ENCODE results near the gene MYADML2.
"Not testable (repeated sequence)": the region's sequence is repeated elsewhere in the genome, so short reads cannot be mapped to it uniquely, and the experiment has no call there.

Gene MYADML2

GRCh38 chr17:81955756-81956544, 8.9 kb upstream of the MYADML2 start:
- no peak overlapping the region for H3K27ac ChIP-seq (ENCODE audit: low read length)
- H3K27me3 ChIP-seq (ENCODE audit: control insufficient read depth in 1 of 2, insufficient read depth in 2 of 2, low read length in 2 of 2) = peaks cover 24 to 42% of the 10 kb centered on the region in 2 donors
- peaks cover 14% of the 10 kb centered on the region for H3K4me1 ChIP-seq (ENCODE audit: control insufficient read depth, insufficient read depth, low read length)
- no peaks in the 10 kb centered on the region for H3K36me3 ChIP-seq (ENCODE audit: control insufficient read depth in 2 of 2, insufficient read depth in 2 of 2, low read length in 2 of 2)
- H3K9me3 ChIP-seq (ENCODE audit: control insufficient read depth in 2 of 2, low read length in 2 of 2) = no peaks in the 10 kb centered on the region
- no peak overlapping the region for H3K9ac ChIP-seq (ENCODE audit: low read length in 2 of 2)
- H3K4me3 ChIP-seq (ENCODE audit: low read length in 2 of 2) = no peak overlapping the region

GRCh38 chr17:81955058-81955681, 8.1 kb upstream of the MYADML2 start:
- no peak overlapping the region for H3K4me3 ChIP-seq (ENCODE audit: low read length in 2 of 2)
- H3K9me3 ChIP-seq (ENCODE audit: control insufficient read depth in 2 of 2, low read length in 2 of 2) = no peaks in the 10 kb centered on the region
- H3K36me3 ChIP-seq (ENCODE audit: control insufficient read depth in 2 of 2, insufficient read depth in 2 of 2, low read length in 2 of 2) = no peaks in the 10 kb centered on the region
- no peak overlapping the region for H3K27ac ChIP-seq (ENCODE audit: low read length)
- H3K9ac ChIP-seq (ENCODE audit: low read length in 2 of 2) = no peak overlapping the region
- H3K27me3 ChIP-seq (ENCODE audit: control insufficient read depth in 1 of 2, insufficient read depth in 2 of 2, low read length in 2 of 2) = peaks cover 24 to 36% of the 10 kb centered on the region in 2 donors
- H3K4me1 ChIP-seq (ENCODE audit: control insufficient read depth, insufficient read depth, low read length) = peaks cover 9% of the 10 kb centered on the region

GRCh38 chr17:81954131-81955057, 7.4 kb upstream of the MYADML2 start:
- H3K9me3 ChIP-seq (ENCODE audit: control insufficient read depth in 2 of 2, low read length in 2 of 2) = no peaks in the 10 kb centered on the region
- H3K27ac ChIP-seq (ENCODE audit: low read length) = no peak overlapping the region
- no peaks in the 10 kb centered on the region for H3K36me3 ChIP-seq (ENCODE audit: control insufficient read depth in 2 of 2, insufficient read depth in 2 of 2, low read length in 2 of 2)
- H3K4me1 ChIP-seq (ENCODE audit: control insufficient read depth, insufficient read depth, low read length) = peaks cover 3% of the 10 kb centered on the region
- H3K9ac ChIP-seq (ENCODE audit: low read length in 2 of 2) = no peak overlapping the region
- peaks cover 24 to 29% of the 10 kb centered on the region in 2 donors for H3K27me3 ChIP-seq (ENCODE audit: control insufficient read depth in 1 of 2, insufficient read depth in 2 of 2, low read length in 2 of 2)
- no peak overlapping the region for H3K4me3 ChIP-seq (ENCODE audit: low read length in 2 of 2)

GRCh38 chr17:81953443-81953842, 6.4 kb upstream of the MYADML2 start:
- H3K9ac ChIP-seq (ENCODE audit: low read length in 2 of 2); H3K4me3 ChIP-seq (ENCODE audit: low read length in 2 of 2); H3K4me1 ChIP-seq (ENCODE audit: control insufficient read depth, insufficient read depth, low read length); H3K9me3 ChIP-seq (ENCODE audit: control insufficient read depth in 2 of 2, low read length in 2 of 2); H3K36me3 ChIP-seq (ENCODE audit: control insufficient read depth in 2 of 2, insufficient read depth in 2 of 2, low read length in 2 of 2); H3K27ac ChIP-seq (ENCODE audit: low read length): not testable (repeated sequence)
- H3K27me3 ChIP-seq (ENCODE audit: control insufficient read depth in 1 of 2, insufficient read depth in 2 of 2, low read length in 2 of 2) = peaks cover 16 to 19% of the 10 kb centered on the region in 2 donors

- H3K9me3 ChIP-seq (ENCODE audit: control insufficient read depth in 2 of 2, low read length in 2 of 2) = no peaks in the 10 kb centered on the region
- H3K36me3 ChIP-seq (ENCODE audit: control insufficient read depth in 2 of 2, insufficient read depth in 2 of 2, low read length in 2 of 2) = no peaks in the 10 kb centered on the region
- no peaks in the 10 kb centered on the region for H3K4me1 ChIP-seq (ENCODE audit: control insufficient read depth, insufficient read depth, low read length)
- no peak overlapping the region for H3K27ac ChIP-seq (ENCODE audit: low read length)
- no peak overlapping the region for H3K9ac ChIP-seq (ENCODE audit: low read length in 2 of 2)
- H3K4me3 ChIP-seq (ENCODE audit: low read length in 2 of 2) = no peak overlapping the region
- peaks cover 12 to 13% of the 10 kb centered on the region in 2 donors for H3K27me3 ChIP-seq (ENCODE audit: control insufficient read depth in 1 of 2, insufficient read depth in 2 of 2, low read length in 2 of 2)
These were observed 5.8 kb upstream of the MYADML2 start for GRCh38 chr17:81952792-81953228.

- H3K36me3 ChIP-seq (ENCODE audit: control insufficient read depth in 2 of 2, insufficient read depth in 2 of 2, low read length in 2 of 2) = no peaks in the 10 kb centered on the region
- H3K9ac ChIP-seq (ENCODE audit: low read length in 2 of 2) = no peak overlapping the region
- H3K27ac ChIP-seq (ENCODE audit: low read length) = no peak overlapping the region
- no peaks in the 10 kb centered on the region for H3K9me3 ChIP-seq (ENCODE audit: control insufficient read depth in 2 of 2, low read length in 2 of 2)
- H3K27me3 ChIP-seq (ENCODE audit: control insufficient read depth in 1 of 2, insufficient read depth in 2 of 2, low read length in 2 of 2) = peaks cover 7 to 8% of the 10 kb centered on the region in 2 donors
- no peaks in the 10 kb centered on the region for H3K4me1 ChIP-seq (ENCODE audit: control insufficient read depth, insufficient read depth, low read length)
- no peak overlapping the region for H3K4me3 ChIP-seq (ENCODE audit: low read length in 2 of 2)
These were observed 5.0 kb upstream of the MYADML2 start for GRCh38 chr17:81951785-81952684.

GRCh38 chr17:81950501-81950900, 3.5 kb upstream of the MYADML2 start:
- H3K27me3 ChIP-seq (ENCODE audit: control insufficient read depth in 1 of 2, insufficient read depth in 2 of 2, low read length in 2 of 2) = peaks cover 0 to 3% of the 10 kb centered on the region in 2 donors
- no peaks in the 10 kb centered on the region for H3K9me3 ChIP-seq (ENCODE audit: control insufficient read depth in 2 of 2, low read length in 2 of 2)
- H3K4me3 ChIP-seq (ENCODE audit: low read length in 2 of 2) = no peak overlapping the region
- no peaks in the 10 kb centered on the region for H3K4me1 ChIP-seq (ENCODE audit: control insufficient read depth, insufficient read depth, low read length)
- H3K9ac ChIP-seq (ENCODE audit: low read length in 2 of 2) = no peak overlapping the region
- no peaks in the 10 kb centered on the region for H3K36me3 ChIP-seq (ENCODE audit: control insufficient read depth in 2 of 2, insufficient read depth in 2 of 2, low read length in 2 of 2)
- no peak overlapping the region for H3K27ac ChIP-seq (ENCODE audit: low read length)

GRCh38 chr17:81948635-81949378, 1.8 kb upstream of the MYADML2 start:
- peaks cover 0 to 6% of the 10 kb centered on the region in 2 donors for H3K27me3 ChIP-seq (ENCODE audit: control insufficient read depth in 1 of 2, insufficient read depth in 2 of 2, low read length in 2 of 2)
- H3K9ac ChIP-seq (ENCODE audit: low read length in 2 of 2) = no peak overlapping the region
- no peaks in the 10 kb centered on the region for H3K9me3 ChIP-seq (ENCODE audit: control insufficient read depth in 2 of 2, low read length in 2 of 2)
- no peak overlapping the region for H3K27ac ChIP-seq (ENCODE audit: low read length)
- no peaks in the 10 kb centered on the region for H3K36me3 ChIP-seq (ENCODE audit: control insufficient read depth in 2 of 2, insufficient read depth in 2 of 2, low read length in 2 of 2)
- no peak overlapping the region for H3K4me3 ChIP-seq (ENCODE audit: low read length in 2 of 2)
- H3K4me1 ChIP-seq (ENCODE audit: control insufficient read depth, insufficient read depth, low read length) = no peaks in the 10 kb centered on the region

GRCh38 chr17:81944858-81945257, 2.2 kb downstream of the MYADML2 start:
- H3K9ac ChIP-seq (ENCODE audit: low read length in 2 of 2) = no peak overlapping the region
- H3K27me3 ChIP-seq (ENCODE audit: control insufficient read depth in 1 of 2, insufficient read depth in 2 of 2, low read length in 2 of 2) = peaks cover 9 to 17% of the 10 kb centered on the region in 2 donors
- H3K27ac ChIP-seq (ENCODE audit: low read length) = no peak overlapping the region
- no peaks in the 10 kb centered on the region for H3K9me3 ChIP-seq (ENCODE audit: control insufficient read depth in 2 of 2, low read length in 2 of 2)
- no peaks in the 10 kb centered on the region for H3K36me3 ChIP-seq (ENCODE audit: control insufficient read depth in 2 of 2, insufficient read depth in 2 of 2, low read length in 2 of 2)
- peaks cover 4% of the 10 kb centered on the region for H3K4me1 ChIP-seq (ENCODE audit: control insufficient read depth, insufficient read depth, low read length)
- H3K4me3 ChIP-seq (ENCODE audit: low read length in 2 of 2) = no peak overlapping the region
